ENCODE data around the gene SLC44A3.

The SLC44A3 gene

DNA sequence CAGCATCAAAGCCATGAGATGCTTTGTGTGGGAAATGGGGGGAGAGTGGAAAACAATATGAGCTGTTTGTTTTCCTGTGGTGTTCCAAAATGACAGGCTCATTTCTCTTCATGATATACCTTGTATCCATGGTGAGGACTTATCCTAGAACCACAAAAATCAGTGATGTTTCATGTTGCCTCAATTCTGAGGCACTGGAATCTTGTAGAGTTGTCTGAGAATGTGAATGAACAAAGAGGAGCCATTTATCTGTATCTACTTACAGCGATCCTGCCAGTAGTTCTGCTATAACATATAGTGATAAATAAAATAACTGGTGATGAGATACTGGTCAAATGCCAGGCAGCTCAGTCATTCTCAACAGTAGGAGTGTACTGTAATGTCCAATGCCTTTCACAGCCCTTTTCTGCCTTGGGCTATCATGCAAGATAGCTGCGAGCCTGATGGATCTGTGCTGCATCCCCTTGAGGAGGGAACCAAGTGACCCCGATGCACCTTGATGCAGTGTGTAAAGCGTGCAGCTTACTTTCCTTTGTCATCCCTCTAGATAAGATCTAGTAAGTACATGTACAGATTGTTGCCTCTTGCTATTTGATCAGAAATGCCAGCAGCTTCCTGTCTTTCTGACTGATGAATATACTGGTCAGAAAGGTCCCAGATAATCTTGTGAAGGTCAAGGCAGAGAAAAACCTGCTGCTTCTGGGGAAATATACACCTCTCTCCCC lies 52.8 kb downstream of the SLC44A3 start:
- H3K9me3 ChIP-seq (replicated peaks; ENCODE audit: insufficient read depth, low read length), result no peaks in the 10 kb centered on the region
- no peaks in the 10 kb centered on the region for H3K4me1 ChIP-seq (ENCODE audit: low read length)
- no peak overlapping the region for H3K9ac ChIP-seq (ENCODE audit: low read length)
- H3K27ac ChIP-seq (ENCODE audit: low read length), result no peak overlapping the region
- H3K79me2 ChIP-seq (ENCODE audit: low read length), result no peaks in the 10 kb centered on the region
- no peaks in the 10 kb centered on the region for H3K27me3 ChIP-seq (replicated peaks; ENCODE audit: insufficient read depth, low read length)
- H2AFZ ChIP-seq (ENCODE audit: low read length), result no peak overlapping the region
- no peak overlapping the region for H3K4me2 ChIP-seq (ENCODE audit: low read depth, low read length)
- no peaks in the 10 kb centered on the region for H4K20me1 ChIP-seq (ENCODE audit: insufficient read depth, low read length)
- H3K4me3 ChIP-seq (ENCODE audit: low read length), result no peak overlapping the region
- TF ChIP-seq EZH2phosphoT487 (IDR thresholded peaks at IDR 0.05; ENCODE audit: low read length), result no peak
- H3K9me2 ChIP-seq (replicated peaks; ENCODE audit: insufficient read depth, low read length), result no peaks in the 10 kb centered on the region
- no peaks in the 10 kb centered on the region for H3F3A ChIP-seq (ENCODE audit: insufficient read depth, low read length)
- H3K36me3 ChIP-seq (replicated peaks; ENCODE audit: insufficient read depth, low read length), result no peaks in the 10 kb centered on the region
- DNase-seq, result no peak

DNA sequence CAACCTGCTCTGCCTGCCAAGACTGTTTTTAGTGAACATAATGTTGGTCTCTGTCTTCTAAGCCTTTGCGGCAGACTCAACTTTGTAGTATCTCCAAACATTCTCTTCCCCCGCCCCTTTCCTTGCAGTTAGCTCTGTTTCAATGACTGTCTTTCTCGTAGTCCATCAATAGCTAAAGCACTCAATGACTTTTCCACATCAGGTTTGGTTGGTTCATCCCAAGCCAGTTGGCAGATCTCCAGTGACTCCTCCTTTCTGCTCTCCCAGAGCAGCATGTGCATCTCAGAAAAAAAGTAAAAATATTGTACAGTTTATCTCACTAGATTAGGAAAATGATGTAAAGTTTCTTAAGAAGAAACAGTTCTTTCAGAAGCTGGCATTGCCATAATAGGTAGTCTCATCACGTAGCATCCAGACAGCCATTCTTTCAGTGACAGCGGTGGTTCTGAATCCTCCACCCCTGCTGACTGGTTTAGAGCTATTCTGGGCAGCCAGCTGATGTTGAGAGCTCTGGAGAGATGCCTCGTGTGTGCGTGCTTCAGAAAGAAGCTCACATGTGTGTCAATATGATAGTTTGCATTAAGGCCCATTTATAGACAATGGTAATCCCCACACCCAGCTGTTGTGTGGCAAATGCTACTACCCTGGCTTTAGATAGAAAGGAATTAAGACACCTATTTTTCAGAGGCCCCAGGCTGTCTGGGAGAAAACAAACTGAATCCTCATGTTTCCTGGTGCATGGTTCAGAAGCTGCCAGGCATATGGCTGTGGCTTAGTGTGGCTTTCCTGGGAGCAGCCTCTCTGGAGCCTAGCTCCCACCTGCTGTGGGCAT lies 53.6 kb downstream of the SLC44A3 start:
- Histone ChIP-seq H3K9me2 (replicated peaks; ENCODE audit: insufficient read depth, low read length) (no peaks in the 10 kb centered on the region), H3K36me3 (replicated peaks; ENCODE audit: insufficient read depth, low read length) (no peaks in the 10 kb centered on the region), H3K27me3 (replicated peaks; ENCODE audit: insufficient read depth, low read length) (no peaks in the 10 kb centered on the region), H3F3A (ENCODE audit: insufficient read depth, low read length) (no peaks in the 10 kb centered on the region), H4K20me1 (ENCODE audit: insufficient read depth, low read length) (no peaks in the 10 kb centered on the region), H3K79me2 (ENCODE audit: low read length) (no peaks in the 10 kb centered on the region), H3K4me1 (ENCODE audit: low read length) (no peaks in the 10 kb centered on the region), H3K4me2 (ENCODE audit: low read depth, low read length) (no peak overlapping the region), H3K9me3 (replicated peaks; ENCODE audit: insufficient read depth, low read length) (no peaks in the 10 kb centered on the region), H3K9ac (ENCODE audit: low read length) (no peak overlapping the region), H3K27ac (ENCODE audit: low read length) (no peak overlapping the region), H3K4me3 (ENCODE audit: low read length) (no peak overlapping the region), H2AFZ (ENCODE audit: low read length) (no peak overlapping the region)
- DNase-seq, result peak; percentile 16
- TF ChIP-seq EZH2phosphoT487 (IDR thresholded peaks at IDR 0.05; ENCODE audit: low read length) (no peak), EZH2 (optimal IDR thresholded peaks at IDR 0.05; ENCODE audit: low read depth, low read length) (no peak)
- TF ChIP-seq, protein P1, sequence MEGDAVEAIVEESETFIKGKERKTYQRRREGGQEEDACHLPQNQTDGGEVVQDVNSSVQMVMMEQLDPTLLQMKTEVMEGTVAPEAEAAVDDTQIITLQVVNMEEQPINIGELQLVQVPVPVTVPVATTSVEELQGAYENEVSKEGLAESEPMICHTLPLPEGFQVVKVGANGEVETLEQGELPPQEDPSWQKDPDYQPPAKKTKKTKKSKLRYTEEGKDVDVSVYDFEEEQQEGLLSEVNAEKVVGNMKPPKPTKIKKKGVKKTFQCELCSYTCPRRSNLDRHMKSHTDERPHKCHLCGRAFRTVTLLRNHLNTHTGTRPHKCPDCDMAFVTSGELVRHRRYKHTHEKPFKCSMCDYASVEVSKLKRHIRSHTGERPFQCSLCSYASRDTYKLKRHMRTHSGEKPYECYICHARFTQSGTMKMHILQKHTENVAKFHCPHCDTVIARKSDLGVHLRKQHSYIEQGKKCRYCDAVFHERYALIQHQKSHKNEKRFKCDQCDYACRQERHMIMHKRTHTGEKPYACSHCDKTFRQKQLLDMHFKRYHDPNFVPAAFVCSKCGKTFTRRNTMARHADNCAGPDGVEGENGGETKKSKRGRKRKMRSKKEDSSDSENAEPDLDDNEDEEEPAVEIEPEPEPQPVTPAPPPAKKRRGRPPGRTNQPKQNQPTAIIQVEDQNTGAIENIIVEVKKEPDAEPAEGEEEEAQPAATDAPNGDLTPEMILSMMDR (IDR thresholded peaks at IDR 0.05; ENCODE audit: low read length), result no peak

DNA sequence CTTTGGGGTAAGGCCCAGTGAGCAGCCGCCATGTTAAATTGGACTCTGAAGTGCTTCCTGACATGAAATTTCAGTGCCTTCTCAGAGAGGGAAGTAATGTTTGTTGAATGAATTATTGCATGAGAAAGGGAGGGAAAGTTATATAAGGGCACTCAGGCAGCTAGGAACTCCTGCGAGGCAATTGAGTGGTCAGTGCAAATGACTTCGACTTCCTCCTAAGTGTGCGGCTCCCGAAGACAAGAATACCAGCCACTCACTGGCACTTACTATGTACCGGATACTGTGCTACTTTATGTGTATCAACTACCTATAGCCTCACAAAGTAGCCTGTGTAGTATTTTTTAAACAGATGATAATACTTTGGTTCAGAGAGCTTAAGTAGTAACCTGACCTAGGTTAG lies 54.3 kb downstream of the SLC44A3 start:
- Histone ChIP-seq H3K4me2 (ENCODE audit: low read depth, low read length) (no peak overlapping the region), H3K9me3 (replicated peaks; ENCODE audit: insufficient read depth, low read length) (no peaks in the 10 kb centered on the region), H2AFZ (ENCODE audit: low read length) (no peak overlapping the region), H3K79me2 (ENCODE audit: low read length) (no peaks in the 10 kb centered on the region), H3K27me3 (replicated peaks; ENCODE audit: insufficient read depth, low read length) (no peaks in the 10 kb centered on the region), H3F3A (ENCODE audit: insufficient read depth, low read length) (no peaks in the 10 kb centered on the region), H3K36me3 (replicated peaks; ENCODE audit: insufficient read depth, low read length) (no peaks in the 10 kb centered on the region), H3K27ac (ENCODE audit: low read length) (no peak overlapping the region), H3K9ac (ENCODE audit: low read length) (no peak overlapping the region), H3K9me2 (replicated peaks; ENCODE audit: insufficient read depth, low read length) (no peaks in the 10 kb centered on the region), H4K20me1 (ENCODE audit: insufficient read depth, low read length) (no peaks in the 10 kb centered on the region), H3K4me1 (ENCODE audit: low read length) (no peaks in the 10 kb centered on the region), H3K4me3 (ENCODE audit: low read length) (no peak overlapping the region)
- TF ChIP-seq EZH2 (optimal IDR thresholded peaks at IDR 0.05; ENCODE audit: low read depth, low read length), result no peak
- TF ChIP-seq EZH2phosphoT487 (IDR thresholded peaks at IDR 0.05; ENCODE audit: low read length), result no peak
- TF ChIP-seq, protein P1 (IDR thresholded peaks at IDR 0.05; ENCODE audit: low read length), result no peak
- no peak for DNase-seq
